Mesothelial cell of epicardium (in vitro differentiated cells): Measurements from ENCODE around the gene OR51B4. TPM values are rescaled to one million over a fixed set of nuclear protein-coding genes. Genes with fewer than 3 reads are reported as not detected.
"Not testable (repeated sequence)": the region's sequence is repeated elsewhere in the genome, so short reads cannot be mapped to it uniquely, and the experiment has no call there.

Experiments used
- DNase-seq, 2 experiments: peaks; one replicate each; pipeline ENCODE4 v3.0.0; 2021; ENCODE audit warnings: low spot score in 2 of 2; ENCODE audit not compliant: unreplicated experiment in 2 of 2
- H3K27ac Mint-ChIP-seq: 2 replicates; pipeline ENCODE4 v1.8.0; 2021; ENCODE audit warnings: mixed read lengths
- H3K27me3 Mint-ChIP-seq: 2 replicates; pipeline ENCODE4 v1.8.0; 2021; ENCODE audit warnings: low read depth, mixed read lengths
- H3K36me3 Mint-ChIP-seq: 2 replicates; pipeline ENCODE4 v1.8.0; 2021; ENCODE audit warnings: mixed read lengths
- H3K4me1 Mint-ChIP-seq: 2 replicates; pipeline ENCODE4 v1.8.0; 2021; ENCODE audit warnings: mixed read lengths
- H3K4me3 Mint-ChIP-seq: 2 replicates; pipeline ENCODE4 v1.8.0; 2021; ENCODE audit warnings: mild to moderate bottlenecking, moderate library complexity, mixed read lengths
- H3K9me3 Mint-ChIP-seq: 2 replicates; pipeline ENCODE4 v1.8.0; 2021; ENCODE audit warnings: mixed read lengths
- total RNA-seq: library from RNA; stranded (reverse); gene quantifications from 3 replicates; pipeline ENCODE4 v1.2.1, GENCODE V29; 2021
- TF ChIP-seq, protein P1 (sequence below): fragments of 200-600 bp; sonication (generic); IDR thresholded peaks from one replicate; pipeline ENCODE4 v1.5.0; 2021; ENCODE audit warnings: antibody characterized with exemption; ENCODE audit not compliant: unreplicated experiment

Gene OR51B4
- total RNA-seq, 1 donor from 2014 or later: 0.65 TPM

DNA sequence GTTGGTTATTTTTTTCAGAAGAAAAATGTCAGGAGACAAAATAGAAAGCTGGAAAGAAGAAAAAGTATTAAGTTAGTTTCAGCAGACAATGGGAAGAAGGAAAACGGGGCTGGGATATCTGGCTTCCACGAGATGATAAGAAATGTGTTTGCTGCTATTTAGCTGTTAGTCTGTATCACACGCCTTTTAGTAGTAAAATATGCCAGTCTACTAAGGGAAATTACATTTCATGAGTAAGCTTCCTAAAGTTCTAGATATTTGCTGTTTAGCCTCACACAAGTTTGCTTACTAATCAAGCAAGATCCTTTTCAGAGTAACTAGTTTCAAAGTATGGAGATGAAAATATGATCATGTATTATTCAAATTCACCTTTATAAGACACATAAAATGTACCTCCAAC, 1.5 kb downstream of the OR51B4 start:
- DNase-seq: no peak
- Mint-ChIP-seq H3K27me3 (peaks cover 2% of the 10 kb centered on the region), H3K9me3 (no peaks in the 10 kb centered on the region), H3K4me1 (peaks cover 5% of the 10 kb centered on the region), H3K4me3 (no peak overlapping the region), H3K36me3 (no peaks in the 10 kb centered on the region), H3K27ac (peak overlapping the region; percentile 22)
- TF ChIP-seq, protein P1, sequence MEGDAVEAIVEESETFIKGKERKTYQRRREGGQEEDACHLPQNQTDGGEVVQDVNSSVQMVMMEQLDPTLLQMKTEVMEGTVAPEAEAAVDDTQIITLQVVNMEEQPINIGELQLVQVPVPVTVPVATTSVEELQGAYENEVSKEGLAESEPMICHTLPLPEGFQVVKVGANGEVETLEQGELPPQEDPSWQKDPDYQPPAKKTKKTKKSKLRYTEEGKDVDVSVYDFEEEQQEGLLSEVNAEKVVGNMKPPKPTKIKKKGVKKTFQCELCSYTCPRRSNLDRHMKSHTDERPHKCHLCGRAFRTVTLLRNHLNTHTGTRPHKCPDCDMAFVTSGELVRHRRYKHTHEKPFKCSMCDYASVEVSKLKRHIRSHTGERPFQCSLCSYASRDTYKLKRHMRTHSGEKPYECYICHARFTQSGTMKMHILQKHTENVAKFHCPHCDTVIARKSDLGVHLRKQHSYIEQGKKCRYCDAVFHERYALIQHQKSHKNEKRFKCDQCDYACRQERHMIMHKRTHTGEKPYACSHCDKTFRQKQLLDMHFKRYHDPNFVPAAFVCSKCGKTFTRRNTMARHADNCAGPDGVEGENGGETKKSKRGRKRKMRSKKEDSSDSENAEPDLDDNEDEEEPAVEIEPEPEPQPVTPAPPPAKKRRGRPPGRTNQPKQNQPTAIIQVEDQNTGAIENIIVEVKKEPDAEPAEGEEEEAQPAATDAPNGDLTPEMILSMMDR: no peak

DNA sequence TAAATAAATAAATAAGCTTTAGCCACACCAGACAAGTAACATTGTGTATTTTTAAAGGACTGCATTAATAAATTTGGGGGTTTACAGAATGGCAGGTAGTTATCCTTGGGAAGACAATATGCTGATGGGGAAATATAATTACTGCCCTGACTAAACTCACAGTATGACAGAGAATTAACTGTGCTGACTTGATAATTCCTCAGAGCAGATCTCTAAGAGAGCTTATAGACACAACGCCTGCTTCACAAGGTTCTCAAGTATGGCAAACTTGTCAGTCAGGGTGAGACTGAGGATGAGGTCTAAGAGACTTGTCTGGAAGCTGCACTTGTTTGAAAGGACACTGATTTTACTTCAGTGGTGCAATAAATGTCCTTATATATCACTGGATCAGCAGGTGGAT, 3.3 kb downstream of the OR51B4 start:
- TF ChIP-seq, protein P1: no peak
- H3K4me1 Mint-ChIP-seq: peaks cover 5% of the 10 kb centered on the region
- DNase-seq: no peak
- H3K27ac Mint-ChIP-seq: no peak overlapping the region
- H3K4me3 Mint-ChIP-seq: no peak overlapping the region
- no peaks in the 10 kb centered on the region for H3K36me3 Mint-ChIP-seq
- H3K9me3 Mint-ChIP-seq: no peaks in the 10 kb centered on the region
- H3K27me3 Mint-ChIP-seq: peaks cover 2% of the 10 kb centered on the region

DNA sequence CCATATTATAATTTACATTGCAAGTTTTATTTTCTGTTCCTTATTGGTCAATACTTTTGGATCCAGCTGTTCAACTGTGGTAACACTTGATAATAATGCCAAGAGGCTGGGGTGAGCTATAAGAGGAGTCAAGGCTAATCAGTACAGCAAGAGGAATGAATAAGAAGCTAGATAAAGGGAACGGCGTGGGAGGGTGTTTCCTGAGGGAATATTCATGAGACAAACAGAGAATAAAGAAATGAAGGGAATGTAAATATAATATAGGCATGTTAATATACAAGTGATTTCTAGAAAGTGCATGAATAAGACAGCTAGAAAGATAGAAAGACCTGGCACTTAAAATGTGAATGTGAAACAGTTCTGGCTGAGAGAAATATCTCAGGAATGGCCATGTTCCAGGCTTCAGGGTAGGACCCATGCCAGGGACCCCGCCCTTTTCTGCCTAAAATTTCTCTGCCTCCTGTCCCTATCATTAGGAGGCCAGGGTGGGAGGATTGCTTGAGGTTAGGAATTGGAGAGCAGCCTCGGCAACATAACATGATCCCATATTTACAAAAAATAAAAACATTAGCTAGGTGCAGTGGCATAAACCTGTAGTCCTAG, 3.9 kb downstream of the OR51B4 start:
- Mint-ChIP-seq H3K36me3 (no peaks in the 10 kb centered on the region), H3K27me3 (peaks cover 2% of the 10 kb centered on the region), H3K4me3 (no peak overlapping the region), H3K4me1 (peaks cover 5% of the 10 kb centered on the region), H3K27ac (no peak overlapping the region), H3K9me3 (peaks cover 4% of the 10 kb centered on the region)
- no peak for DNase-seq
- TF ChIP-seq, protein P1: no peak

DNA sequence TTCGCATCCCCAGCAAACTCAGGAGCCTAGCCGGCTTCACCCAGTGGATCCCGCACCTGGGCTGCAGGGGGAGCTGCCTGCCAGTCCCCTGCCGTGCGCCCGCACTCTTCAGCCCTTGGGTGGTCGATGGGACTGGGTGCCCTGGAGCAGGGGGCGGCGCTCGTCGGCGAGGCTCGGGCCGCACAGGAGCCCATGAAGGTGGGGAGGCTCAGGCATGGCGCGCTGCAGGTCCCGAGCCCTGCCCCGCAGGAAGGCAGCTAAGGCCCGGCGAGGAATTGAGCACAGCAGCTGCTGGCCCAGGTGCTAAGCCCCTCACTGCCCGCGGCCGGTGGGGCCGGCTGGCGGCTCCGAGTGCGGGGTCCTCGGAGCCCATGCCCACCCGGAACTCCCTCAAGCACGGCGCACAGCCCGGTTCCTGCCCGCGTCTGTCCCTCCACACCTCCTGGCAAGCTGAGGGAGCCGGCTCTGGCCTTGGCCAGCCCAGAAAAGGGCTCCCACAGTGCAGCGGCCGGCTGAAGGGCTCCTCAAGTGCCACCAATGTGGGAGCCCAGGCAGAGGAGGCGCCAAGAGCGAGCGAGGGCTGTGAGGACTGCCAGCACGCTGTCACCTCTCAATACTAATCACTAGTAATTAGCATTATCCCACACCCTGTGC, 7.3 kb downstream of the OR51B4 start:
- not testable (repeated sequence) for H3K27me3 Mint-ChIP-seq, DNase-seq, H3K27ac Mint-ChIP-seq, H3K4me1 Mint-ChIP-seq, H3K9me3 Mint-ChIP-seq, H3K4me3 Mint-ChIP-seq, H3K36me3 Mint-ChIP-seq

DNA sequence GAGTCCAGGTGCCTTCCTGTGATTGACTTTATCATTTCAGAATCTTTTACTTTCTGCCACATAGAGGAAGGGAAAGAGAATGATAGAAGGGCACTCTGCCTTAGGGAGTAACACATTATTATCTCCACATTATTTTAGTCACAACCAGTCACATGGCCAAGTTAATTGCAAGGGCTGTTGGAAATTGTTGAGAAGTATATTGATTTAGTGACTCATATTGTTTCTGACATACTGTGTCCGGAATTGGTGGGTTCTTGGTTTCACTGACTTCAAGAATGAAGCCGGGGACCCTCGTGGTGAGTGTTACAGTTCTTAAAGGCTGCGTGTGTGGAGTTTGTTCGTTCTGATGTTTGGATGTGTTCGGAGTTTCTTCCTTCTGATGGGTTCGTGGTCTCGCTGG, 8.7 kb downstream of the OR51B4 start:
- no peak overlapping the region for H3K27ac Mint-ChIP-seq
- H3K9me3 Mint-ChIP-seq: peaks cover 4% of the 10 kb centered on the region
- H3K27me3 Mint-ChIP-seq: peaks cover 2% of the 10 kb centered on the region
- no peak overlapping the region for H3K4me3 Mint-ChIP-seq
- DNase-seq: no peak
- no peaks in the 10 kb centered on the region for H3K4me1 Mint-ChIP-seq
- H3K36me3 Mint-ChIP-seq: no peaks in the 10 kb centered on the region
- TF ChIP-seq, protein P1: no peak

DNA sequence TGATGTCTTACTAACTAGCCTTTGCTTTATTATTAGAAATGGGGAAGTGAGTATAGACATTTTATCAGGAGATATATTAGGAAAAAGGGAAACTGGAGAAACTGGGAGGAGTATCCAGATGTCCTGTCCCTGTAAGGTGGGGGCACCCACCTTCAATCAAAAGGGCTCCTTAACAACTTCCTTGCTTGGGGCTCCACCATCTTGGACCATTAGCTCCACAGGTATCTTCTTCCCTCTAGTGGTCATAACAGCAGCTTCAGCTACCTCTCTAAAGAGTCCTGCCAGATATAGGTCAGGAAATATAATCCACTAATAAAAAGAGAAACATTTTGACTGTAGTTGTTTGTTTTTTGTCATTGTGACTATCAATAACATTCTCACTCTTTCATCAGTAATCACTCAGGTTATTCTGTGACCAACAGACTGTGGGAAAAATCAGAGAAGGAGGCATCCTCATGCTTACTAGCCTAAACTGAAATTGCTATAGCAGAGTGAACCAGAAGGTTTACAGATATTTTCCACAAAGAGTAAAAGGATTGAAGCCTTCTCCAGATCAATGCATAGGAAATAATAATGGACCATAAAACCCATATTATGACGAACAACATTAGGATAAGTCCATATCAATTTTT, 10.4 kb downstream of the OR51B4 start:
- no peak for DNase-seq
- no peaks in the 10 kb centered on the region for H3K36me3 Mint-ChIP-seq
- no peak overlapping the region for H3K27ac Mint-ChIP-seq
- H3K4me1 Mint-ChIP-seq: no peaks in the 10 kb centered on the region
- H3K4me3 Mint-ChIP-seq: no peak overlapping the region
- TF ChIP-seq, protein P1: peak; percentile 39
- no peaks in the 10 kb centered on the region for H3K27me3 Mint-ChIP-seq
- peaks cover 4% of the 10 kb centered on the region for H3K9me3 Mint-ChIP-seq
